H1 (cell line): ENCODE measurements around the gene OR2Y1. TPM values are rescaled to one million over a fixed set of nuclear protein-coding genes. Genes with fewer than 3 reads are reported as not detected.

Source experiments
- CEBPB ChIP-seq: IDR thresholded peaks from 2 replicates; pipeline ENCODE4 v1.6.1; 2012; ENCODE audit warnings: low read depth, low read length
- polyA plus RNA-seq, 7 experiments: library from polyadenylated mRNA; depleted of rRNA in 3 of 7; stranded (reverse) in 5 of 7; unstranded in 2 of 7; fragments of >200 nt in 5 of 7; fragments of 200-250 nt in 2 of 7; gene quantifications; 1 replicate in 5 of 7; 2 replicates in 1 of 7; 4 replicates in 1 of 7; pipeline versions ENCODE4 v1.2.1 to v1.2.3, GENCODE V29; 2011 to 2013; ENCODE audit warnings: missing spikeins in 2 of 7, mixed read lengths in 2 of 7
- total RNA-seq: library from RNA; stranded (reverse); fragmentation: NEBNext Ultra II Directional; extraction: Animal tissue kit (Norgen Biotek cat#: 25700); gene quantifications from 2 replicates; pipeline ENCODE4 v1.2.1, GENCODE V29; 2021
- TF ChIP-seq, protein P1 (sequence below), 3 experiments: IDR thresholded peaks; 1 replicate in 2 of 3; 2 replicates in 1 of 3; pipeline versions ENCODE4 v1.5.1 to v1.6.1; 2011; ENCODE audit warnings: low read length in 3 of 3, mild to moderate bottlenecking in 3 of 3, inconsistent platforms in 2 of 3, low read depth in 1 of 3, moderate library complexity in 1 of 3; ENCODE audit not compliant: insufficient read depth in 1 of 3; ENCODE audit errors: control extremely low read depth in 1 of 3

OR2Y1 gene
- total and polyA plus RNA-seq, 2 of the 8 experiments (the other 6 are each of a cell fraction or from before 2014, with no cell fraction given), result not detected

DNA sequence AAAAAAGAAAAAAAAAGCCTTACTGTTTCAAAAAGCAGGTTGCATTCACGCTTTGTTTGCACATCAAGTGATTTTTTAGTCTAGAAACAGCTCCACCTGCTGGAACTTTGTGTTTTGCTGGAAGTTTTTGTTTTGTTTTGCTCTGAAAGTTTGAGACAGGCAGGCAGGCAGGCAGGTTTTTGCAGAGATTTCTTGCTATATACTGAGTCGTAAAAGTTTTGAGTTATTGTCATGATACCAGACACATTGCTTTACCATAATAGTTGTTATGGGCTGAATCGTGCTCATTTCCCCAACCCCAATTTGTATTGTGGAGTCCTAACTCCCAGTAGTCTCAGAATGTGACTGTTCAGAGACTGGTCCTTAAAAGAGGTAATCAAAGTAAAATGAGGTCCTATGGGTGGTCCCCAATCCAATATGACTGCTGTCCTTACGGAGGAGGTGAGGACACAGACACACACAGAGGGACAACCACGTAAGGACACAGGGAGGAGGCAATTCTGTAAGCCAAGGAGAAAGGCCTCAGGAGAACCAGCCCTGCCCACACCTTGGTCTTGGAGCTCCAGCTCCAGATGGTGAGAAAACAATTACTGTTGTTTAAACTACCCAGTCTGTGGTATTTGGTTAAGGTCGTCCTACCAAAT lies 20.9 kb downstream of the OR2Y1 start (continued):
- TF ChIP-seq, protein P1, sequence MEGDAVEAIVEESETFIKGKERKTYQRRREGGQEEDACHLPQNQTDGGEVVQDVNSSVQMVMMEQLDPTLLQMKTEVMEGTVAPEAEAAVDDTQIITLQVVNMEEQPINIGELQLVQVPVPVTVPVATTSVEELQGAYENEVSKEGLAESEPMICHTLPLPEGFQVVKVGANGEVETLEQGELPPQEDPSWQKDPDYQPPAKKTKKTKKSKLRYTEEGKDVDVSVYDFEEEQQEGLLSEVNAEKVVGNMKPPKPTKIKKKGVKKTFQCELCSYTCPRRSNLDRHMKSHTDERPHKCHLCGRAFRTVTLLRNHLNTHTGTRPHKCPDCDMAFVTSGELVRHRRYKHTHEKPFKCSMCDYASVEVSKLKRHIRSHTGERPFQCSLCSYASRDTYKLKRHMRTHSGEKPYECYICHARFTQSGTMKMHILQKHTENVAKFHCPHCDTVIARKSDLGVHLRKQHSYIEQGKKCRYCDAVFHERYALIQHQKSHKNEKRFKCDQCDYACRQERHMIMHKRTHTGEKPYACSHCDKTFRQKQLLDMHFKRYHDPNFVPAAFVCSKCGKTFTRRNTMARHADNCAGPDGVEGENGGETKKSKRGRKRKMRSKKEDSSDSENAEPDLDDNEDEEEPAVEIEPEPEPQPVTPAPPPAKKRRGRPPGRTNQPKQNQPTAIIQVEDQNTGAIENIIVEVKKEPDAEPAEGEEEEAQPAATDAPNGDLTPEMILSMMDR (IDR thresholded peaks at IDR 0.05; ENCODE audit: control extremely low read depth in 1 of 3, insufficient read depth in 1 of 3, low read depth in 1 of 3, low read length in 3 of 3), result peak in 2 of 3 experiments; percentile 57 to 61; a peak in 3 of 4 replicates
- no peak for TF ChIP-seq CEBPB
